ENCODE results near the gene SFTA2.
"Not testable (repeated sequence)": the region's sequence is repeated elsewhere in the genome, so short reads cannot be mapped to it uniquely, and the experiment has no call there.

Gene SFTA2

DNA sequence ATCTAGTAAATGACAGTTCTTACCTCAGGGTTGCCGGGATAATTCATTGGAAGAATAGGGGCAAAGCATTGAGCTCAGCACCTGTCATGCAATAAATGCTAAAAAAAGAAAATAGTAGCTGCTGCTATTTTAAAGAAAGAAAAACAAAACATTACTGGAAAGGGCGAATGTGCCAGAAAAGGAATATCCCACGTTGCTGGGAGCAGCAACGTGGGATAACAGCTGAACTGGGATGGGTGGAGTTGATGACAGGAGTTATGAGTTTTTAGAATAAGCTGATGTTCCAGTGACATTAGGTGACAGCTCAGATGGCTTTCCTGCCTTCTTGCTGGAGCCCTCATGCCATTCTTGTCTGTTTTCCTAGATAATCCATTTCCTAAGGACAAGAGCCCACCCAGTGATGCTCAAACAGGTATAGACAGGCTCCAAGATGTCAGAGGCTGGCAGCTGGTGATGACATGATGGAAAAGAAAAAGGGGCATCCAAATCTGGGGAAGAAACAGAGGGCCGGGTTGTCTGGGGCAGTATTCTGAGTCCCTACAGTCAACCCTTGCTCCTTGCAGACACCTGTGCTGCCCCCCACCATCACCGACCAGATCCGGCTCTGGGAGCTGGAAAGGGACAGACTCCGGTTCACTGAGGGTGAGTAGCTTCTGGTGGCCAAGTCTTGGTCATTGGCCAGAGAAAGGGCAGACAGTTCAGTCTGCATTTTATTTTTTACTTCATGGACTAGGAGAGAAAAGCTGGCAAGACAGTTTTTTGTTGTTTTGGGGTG lies 19.0 kb downstream of the SFTA2 start:
- no peak for DNase-seq (ENCODE audit: low read depth in 2 of 2)

DNA sequence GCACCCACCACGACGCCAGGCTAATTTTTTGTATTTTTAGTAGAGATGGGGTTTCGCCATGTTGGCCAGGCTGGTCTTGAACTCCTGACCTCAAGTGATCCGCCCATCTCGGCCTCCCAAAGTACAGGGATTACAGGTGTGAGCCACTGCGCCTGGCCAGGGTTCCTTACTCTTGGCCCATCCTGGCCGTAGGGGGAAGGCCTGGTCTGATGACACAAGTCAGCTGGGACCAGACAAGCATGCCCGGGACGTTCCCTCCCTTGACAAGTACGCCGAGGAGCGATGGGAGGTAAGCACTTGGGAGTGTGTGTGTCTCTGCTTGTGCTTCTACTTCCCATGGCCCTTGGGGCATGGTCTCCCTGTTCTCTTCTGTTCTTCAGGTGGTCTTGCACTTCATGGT lies 21.5 kb downstream of the SFTA2 start:
- not testable (repeated sequence) for DNase-seq (ENCODE audit: low read depth in 2 of 2)

DNA sequence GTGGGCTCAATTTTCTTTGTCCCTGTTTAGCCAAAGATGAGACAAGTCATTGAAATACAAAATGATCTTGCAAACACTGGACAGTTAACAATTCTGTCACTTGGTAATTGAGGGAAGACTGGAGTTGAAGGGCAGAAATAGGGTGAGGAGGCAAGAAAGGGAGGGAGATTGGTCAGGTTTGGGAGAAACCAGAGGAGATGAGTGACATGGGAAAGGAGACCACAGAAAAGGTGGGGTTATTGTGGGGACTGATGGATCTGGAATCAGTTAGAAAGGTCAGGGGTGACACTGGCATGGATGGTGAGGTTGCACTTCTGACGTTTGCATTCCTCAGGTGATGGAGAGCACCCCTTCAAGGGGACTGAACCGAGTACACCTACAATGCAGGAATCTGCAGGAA lies 23.3 kb downstream of the SFTA2 start:
- no peak for DNase-seq (ENCODE audit: low read depth in 2 of 2)

DNA sequence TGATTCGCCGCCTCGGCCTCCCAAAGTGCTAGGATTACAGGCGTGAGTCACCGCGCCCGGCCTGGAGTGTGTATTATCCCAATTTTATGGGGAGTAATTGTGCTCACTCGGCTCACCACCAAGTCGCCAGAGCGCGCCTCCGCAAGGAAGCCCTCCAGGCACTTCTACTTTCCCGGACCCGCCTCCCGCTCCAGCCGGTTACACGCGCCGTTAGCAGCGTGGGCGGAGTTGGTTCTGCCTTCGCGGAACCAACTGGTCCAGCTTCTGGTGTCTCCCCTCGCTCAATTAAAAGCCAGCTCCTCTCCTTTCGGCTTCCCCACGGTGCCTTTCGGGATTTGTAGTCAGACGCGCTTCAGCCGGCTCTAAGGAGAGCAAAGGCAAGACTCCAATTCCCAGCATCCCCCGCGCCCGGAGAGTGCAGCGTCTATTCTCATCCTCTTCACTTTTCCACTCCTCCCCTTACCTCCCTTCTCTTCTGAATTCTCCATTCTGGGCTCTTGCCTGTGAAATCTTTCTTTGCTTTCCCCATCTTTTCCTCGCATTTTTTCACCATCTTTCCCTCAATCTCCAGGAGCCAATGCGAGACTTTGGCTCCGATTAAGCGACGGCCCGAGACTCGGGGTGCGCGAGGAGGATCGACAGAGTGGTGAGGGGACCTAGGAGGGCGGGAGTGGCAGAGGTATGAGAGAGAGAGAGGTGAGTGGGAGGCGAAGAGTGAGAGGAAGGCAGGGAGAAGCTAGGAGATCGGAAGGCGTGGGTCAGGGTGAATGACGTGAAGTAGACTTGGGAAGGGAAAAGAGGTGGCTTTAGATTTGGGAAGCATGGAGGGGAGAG lies 24.0 kb downstream of the SFTA2 start, which contains the start of gene GTF2H4:
GTF2H4 (plus strand) TSS at position 450 of the 834 bp plus-strand sequence.
- peak; percentile 89 to 93 for DNase-seq (ENCODE audit: low read depth in 2 of 2)

DNA sequence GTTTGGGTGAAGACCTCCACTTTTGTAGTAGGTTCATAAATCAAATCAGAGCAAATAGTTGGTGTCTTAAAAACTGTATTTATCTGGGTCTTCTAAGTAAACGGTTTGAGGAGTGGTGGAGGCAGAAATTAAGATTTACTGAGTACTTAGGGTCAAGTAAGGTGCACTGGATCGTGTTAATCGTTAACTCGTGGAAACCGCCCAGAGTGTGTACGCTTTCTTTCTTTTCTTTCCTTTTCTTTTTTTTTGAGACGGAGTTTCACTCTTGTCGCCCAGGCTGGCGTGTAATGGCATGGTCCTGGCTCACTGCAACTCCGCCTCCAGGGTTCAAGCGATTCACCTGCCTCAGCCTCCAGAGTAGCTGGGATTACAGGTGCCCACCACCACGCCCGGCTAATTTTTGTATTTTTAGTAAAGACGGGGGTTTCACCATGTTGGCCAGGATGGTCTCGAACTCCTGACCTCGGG lies 24.6 kb downstream of the SFTA2 start:
- not testable (repeated sequence) for DNase-seq (ENCODE audit: low read depth in 2 of 2)

DNA sequence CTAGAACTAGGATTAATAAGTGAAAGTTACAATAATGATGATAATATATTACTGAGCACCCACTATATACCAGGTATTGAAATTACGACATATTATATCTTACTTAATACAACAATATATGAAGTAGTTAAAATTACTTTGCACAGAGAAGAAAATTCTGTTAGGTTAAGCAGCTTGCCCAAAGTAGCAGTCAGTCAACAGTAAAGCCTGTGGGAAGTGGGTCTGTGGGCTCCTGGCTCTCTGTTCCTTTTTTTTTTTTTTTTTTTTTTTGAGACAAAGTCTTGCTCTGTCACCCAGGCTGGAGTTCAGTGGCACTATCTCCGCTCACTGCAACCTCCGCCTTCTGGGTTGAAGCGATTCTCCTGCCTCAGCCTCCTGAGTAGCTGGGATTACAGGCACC lies 28.7 kb downstream of the SFTA2 start:
- DNase-seq (ENCODE audit: low read depth in 2 of 2) = no peak

DNA sequence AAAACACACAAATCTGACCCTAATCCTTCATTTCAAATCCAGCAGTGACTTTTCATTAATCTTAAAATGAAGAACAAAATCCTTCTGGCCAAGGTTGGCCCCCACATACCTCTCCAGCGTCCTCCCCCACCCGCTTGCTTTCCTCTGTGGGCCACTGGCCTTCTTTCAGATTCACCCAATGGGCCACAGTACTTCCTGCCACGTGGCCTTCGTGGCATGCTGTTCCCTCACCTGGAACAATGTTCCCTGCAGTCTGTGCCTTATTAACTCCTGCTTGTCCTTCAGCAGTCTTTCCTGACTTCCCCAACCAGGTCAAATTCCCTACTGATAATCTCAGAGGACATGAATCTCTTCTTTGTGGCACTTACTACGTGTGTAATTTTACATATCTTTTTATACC lies 29.3 kb downstream of the SFTA2 start:
- no peak for DNase-seq (ENCODE audit: low read depth in 2 of 2)

DNA sequence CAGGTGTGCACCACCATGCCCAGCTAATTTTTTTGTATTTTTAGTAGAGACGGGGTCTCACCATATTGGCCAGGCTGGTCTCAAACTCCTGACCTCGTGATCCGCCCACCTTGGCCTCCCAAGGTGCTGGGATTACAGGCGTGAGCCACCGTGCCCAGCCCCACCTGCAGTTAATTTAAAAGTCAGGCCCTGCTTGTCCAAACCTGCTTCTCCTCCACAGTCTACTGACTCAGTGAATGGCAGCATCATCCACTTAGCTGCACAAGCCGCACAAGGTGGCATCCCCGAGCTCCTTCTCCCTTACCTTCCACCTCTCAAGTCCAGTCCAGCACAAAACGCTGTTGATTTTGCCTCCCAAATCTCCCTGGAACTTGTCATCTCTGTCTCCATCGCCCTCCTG lies 29.8 kb downstream of the SFTA2 start:
- DNase-seq (ENCODE audit: low read depth in 2 of 2) = not testable (repeated sequence)

DNA sequence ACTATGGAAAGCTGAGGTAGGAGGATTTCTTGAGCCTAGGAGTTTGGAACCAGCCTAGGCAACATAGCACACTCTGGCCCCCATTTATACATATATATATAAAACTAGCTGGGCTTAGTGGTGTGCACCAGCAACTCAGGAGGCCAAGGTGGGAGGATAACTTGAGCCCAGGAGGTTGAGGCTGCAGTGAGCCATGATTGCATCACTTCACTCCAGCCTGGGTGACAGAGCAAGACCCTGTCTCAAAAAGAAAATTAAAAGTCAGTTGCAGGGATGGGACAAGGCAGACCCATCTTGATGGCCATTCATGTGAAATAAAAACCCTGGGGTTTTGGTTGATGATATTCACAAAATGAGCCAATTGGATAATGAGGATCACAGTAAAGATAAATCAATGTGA lies 30.5 kb downstream of the SFTA2 start:
- DNase-seq (ENCODE audit: low read depth in 2 of 2) = no peak

DNA sequence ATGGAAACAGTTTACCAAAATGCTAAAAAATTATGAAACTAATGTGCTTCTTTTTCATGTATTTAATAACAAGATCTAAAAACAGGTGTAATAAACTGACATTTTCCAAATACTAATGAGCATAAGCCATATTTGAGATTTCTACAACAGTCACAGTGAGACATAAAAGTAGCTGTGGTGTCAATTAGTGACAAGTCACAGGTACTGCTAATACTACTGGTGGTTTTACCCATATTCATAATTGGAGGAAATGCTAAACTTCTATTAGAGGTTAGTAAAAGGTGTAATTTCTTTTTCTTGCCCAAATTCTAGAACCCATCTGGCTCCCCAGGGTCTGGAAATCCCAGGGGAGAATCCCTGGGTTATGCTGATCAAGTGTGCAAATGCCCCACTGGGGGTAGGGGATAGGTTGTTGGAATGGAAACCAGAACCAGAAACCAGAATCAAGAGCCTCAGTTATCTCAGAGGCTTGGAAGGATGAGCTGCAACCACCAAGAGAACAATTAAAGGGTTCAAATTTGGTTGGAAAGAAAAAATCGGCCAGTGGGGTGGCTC lies 31.0 kb downstream of the SFTA2 start:
- DNase-seq (ENCODE audit: low read depth in 2 of 2) = no peak

DNA sequence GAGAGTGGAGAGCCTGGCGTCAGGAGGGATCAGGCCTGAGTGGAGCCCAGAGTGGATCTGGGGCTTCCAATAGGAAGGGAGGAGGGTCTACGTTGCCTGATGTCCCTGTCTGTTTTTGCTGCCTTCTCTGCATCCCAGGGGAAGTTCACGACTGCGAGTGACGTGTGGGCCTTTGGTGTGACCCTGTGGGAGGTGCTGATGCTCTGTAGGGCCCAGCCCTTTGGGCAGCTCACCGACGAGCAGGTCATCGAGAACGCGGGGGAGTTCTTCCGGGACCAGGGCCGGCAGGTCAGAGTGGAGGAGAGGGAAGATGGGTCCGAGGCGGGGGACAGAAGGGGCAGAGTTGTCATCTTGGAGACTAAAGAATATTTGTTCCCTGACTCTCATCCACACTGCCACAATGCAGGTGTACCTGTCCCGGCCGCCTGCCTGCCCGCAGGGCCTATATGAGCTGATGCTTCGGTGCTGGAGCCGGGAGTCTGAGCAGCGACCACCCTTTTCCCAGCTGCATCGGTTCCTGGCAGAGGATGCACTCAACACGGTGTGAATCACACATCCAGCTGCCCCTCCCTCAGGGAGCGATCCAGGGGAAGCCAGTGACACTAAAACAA lies 33.1 kb downstream of the SFTA2 start:
- DNase-seq (ENCODE audit: low read depth in 2 of 2) = no peak

DNA sequence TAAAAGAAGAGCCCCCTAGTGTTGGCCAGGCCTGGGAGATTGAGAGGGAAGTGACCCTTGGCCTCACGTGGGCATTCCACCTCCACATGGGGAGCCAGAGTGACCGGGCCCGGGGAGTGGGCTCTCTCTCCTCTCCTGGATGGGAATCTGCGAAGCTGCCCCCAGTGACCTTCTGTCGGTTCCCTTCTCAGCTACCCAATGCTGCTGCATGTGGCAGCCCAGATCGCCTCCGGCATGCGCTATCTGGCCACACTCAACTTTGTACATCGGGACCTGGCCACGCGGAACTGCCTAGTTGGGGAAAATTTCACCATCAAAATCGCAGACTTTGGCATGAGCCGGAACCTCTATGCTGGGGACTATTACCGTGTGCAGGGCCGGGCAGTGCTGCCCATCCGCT lies 34.1 kb downstream of the SFTA2 start:
- no peak for DNase-seq (ENCODE audit: low read depth in 2 of 2)

DNA sequence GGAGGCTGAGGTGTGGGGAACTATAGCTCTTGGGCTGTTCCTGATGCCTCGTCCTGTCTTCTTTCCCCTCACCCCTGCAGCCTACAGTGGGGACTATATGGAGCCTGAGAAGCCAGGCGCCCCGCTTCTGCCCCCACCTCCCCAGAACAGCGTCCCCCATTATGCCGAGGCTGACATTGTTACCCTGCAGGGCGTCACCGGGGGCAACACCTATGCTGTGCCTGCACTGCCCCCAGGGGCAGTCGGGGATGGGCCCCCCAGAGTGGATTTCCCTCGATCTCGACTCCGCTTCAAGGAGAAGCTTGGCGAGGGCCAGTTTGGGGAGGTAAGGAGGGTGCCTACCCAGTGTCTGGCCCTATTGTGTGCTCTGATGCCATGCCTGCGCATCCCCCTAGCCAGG lies 35.4 kb downstream of the SFTA2 start:
- DNase-seq (ENCODE audit: low read depth in 2 of 2) = no peak

DNA sequence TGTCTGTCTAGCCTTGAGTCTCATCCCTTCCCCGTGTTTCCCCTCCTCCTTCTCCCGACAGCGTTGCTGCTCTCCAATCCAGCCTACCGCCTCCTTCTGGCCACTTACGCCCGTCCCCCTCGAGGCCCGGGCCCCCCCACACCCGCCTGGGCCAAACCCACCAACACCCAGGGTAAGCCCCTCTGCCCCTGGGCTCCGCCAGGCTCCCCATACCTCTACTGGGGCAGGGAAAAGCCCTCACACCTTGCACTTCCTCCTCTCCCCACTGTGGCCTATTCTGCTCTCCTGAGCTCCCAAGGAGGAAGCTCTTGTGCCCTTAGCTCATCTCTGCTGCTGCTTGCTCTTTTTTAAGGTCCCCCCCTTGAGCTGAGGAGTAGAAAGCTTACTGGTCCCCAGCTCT lies 36.6 kb downstream of the SFTA2 start:
- no peak for DNase-seq (ENCODE audit: low read depth in 2 of 2)

DNA sequence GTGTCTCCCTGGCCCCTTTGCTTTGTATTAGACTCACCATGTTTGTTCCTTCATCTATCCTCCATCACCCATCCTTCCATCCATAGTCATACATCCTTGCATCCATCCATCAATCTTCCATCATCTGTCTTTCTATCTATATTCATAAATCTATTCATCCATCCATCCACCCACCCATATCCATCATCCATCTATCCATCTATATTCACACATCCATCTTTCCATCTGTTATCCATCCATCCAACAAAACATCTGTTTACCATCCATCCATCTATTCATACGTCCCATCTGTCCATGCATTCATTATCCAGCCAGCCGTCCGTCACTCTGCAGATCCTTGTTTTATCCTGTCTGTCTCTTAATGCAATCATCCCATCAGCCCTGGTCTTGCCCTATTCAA lies 37.0 kb downstream of the SFTA2 start:
- no peak for DNase-seq (ENCODE audit: low read depth in 2 of 2)

DNA sequence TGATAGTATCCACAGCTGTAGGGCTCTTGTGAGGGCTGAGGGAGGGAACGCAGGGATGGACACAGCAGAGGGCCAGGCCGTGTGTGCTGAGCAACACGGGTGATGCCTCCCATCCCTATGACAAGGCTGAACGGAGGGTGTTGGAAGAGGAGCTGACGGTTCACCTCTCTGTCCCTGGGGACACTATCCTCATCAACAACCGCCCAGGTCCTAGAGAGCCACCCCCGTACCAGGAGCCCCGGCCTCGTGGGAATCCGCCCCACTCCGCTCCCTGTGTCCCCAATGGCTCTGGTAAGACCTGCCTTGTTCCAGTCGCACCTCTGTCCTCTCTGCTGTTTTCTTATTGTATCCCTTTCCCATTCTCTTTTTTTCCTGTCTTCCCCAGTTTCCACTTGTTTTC lies 37.6 kb downstream of the SFTA2 start:
- DNase-seq (ENCODE audit: low read depth in 2 of 2) = no peak

DNA sequence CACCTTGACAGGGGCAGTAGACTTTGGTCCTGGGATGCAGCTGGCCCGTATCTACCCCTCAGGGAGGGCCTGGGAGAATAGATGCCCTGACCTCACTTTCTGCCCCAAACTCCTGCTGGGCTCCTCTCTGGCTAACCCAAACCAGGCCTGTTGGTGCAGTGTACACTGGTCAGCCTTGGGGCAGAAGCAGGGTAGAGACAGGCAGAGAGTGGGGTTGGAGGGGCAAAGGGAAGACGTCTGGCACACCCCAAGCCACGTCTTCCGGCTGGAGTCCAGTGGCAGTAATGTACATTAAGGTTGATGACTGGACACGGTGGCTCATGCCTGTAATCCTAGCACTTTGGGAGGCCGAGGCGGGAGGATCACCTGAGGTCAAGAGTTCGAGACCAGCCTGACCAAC lies 38.3 kb downstream of the SFTA2 start:
- no peak for DNase-seq (ENCODE audit: low read depth in 2 of 2)

DNA sequence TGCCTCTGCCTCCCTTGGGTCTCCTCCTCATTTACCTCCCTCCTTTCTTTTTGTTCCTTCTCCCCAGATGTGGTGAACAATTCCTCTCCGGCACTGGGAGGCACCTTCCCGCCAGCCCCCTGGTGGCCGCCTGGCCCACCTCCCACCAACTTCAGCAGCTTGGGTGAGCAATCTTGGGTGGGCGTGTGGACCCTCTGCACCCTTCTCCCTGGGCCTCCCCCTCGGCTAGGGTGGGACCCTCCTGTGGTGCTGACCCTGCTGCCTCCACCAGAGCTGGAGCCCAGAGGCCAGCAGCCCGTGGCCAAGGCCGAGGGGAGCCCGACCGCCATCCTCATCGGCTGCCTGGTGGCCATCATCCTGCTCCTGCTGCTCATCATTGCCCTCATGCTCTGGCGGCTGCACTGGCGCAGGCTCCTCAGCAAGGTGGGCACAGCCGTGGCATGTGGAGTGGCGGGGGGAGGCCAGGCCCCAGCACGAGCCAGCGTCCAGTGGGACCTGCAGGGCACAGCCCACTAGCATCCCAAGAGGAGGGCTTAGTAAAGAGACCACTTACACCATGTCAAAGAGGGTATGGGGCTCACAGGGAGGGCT lies 38.9 kb downstream of the SFTA2 start:
- DNase-seq (ENCODE audit: low read depth in 2 of 2) = no peak

DNA sequence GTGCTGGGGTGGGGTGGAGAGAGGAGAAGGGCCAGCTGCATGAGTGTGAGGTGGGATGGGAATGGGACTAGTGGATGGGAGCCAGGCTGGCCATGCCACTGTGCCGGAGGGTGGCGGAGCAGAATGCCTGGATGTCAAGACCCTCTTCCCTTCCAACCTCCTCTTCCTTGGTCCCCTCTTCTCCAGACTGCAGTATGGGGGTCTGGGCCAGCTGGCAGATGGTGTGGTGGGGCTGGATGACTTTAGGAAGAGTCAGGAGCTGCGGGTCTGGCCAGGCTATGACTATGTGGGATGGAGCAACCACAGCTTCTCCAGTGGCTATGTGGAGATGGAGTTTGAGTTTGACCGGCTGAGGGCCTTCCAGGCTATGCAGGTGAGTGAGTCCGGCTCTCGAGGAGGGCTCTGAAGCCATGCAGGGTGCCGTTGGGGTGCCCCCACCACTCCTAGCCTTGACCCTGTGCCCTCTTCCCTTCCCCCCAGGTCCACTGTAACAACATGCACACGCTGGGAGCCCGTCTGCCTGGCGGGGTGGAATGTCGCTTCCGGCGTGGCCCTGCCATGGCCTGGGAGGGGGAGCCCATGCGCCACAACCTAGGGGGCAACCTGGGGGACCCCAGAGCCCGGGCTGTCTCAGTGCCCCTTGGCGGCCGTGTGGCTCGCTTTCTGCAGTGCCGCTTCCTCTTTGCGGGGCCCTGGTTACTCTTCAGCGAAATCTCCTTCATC lies 40.0 kb downstream of the SFTA2 start:
- no peak for DNase-seq (ENCODE audit: low read depth in 2 of 2)

DNA sequence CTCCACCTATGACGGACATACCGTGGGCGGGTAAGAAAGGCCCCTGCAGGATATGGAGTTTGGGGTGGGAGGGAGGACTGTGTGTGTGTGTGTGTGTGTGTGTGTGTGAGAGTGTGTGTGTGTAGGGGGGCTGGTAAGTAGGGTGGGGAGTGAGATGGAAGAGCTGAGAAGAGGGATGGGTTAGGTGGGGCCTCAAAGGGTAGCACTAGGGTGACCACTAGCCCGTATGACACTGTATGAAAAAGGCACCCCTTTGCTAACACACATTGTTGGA lies 40.6 kb downstream of the SFTA2 start:
- no peak for DNase-seq (ENCODE audit: low read depth in 2 of 2)

DNA sequence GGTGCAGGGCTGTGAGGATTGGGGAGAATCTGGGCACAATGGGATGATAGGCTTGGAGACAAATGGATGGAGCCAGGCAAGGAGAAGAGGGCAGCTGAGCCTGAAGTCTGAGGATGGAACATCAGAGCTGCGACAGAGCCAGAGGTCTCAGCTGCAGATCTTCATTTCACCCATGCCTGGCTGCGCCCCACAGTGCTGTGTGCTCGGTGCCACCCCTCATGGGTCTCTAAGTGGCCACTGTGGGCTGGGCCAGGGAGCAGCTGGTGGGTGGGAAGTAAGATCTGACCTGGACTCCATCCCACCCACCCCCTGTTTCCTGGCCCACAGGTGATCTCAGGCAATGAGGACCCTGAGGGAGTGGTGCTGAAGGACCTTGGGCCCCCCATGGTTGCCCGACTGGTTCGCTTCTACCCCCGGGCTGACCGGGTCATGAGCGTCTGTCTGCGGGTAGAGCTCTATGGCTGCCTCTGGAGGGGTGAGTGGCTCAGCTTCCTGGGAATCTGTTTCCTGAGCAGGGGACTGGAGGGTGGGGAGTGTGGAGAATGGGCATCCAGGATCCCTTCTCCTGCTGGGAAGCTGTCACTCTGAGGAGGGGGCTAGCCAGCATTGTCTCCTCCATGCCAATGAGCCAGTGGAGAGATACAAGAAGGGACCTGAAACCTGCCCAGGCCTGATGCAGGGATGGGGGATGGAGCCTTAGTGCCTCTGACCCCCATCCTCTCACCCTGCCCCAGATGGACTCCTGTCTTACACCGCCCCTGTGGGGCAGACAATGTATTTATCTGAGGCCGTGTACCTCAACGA lies 41.1 kb downstream of the SFTA2 start:
- no peak for DNase-seq (ENCODE audit: low read depth in 2 of 2)
